Dermis blood vessel endothelial cell (primary cell): Measurements from ENCODE around the gene NSL1. TPM values are rescaled to one million over a fixed set of nuclear protein-coding genes. Genes with fewer than 3 reads are reported as not detected.

ENCODE experiments used
- DNase-seq: peaks from one replicate; pipeline ENCODE4 v3.0.0; 2010
- total RNA-seq: library from RNA; depleted of rRNA; stranded (reverse); fragments of >200 nt; gene quantifications from 2 replicates; pipeline ENCODE4 v1.2.3, GENCODE V29; 2014

Gene NSL1
- total RNA-seq, 1 donor from 2014 or later: 41.7 TPM

GRCh38 chr1:212683357-212683722, 108.2 kb downstream of the NSL1 start:
- no peak for DNase-seq

- DNase-seq: no peak
Observed at GRCh38 chr1:212680680-212681389, 110.7 kb downstream of the NSL1 start.

- no peak for DNase-seq
Observed at GRCh38 chr1:212678456-212679410, 112.8 kb downstream of the NSL1 start.

- no peak for DNase-seq
Observed at GRCh38 chr1:212677573-212677972, 114.0 kb downstream of the NSL1 start.

- DNase-seq: no peak
Observed at GRCh38 chr1:212677136-212677535, 114.4 kb downstream of the NSL1 start.

Other genes starting within 250 kb of the NSL1 start
- 1.4 and 6.0 TPM in 2 replicates for gene ATF3, start 183.0 kb downstream of the NSL1 start, total RNA-seq
- 1.7 and 2.4 TPM in 2 replicates for gene BATF3, start 91.9 kb downstream of the NSL1 start, total RNA-seq
- 7.8 and 12.1 TPM in 2 replicates for gene TATDN3, start 117 bp upstream of the NSL1 start, total RNA-seq
- not detected in 2 replicates for gene SPATA45, start 55.9 kb upstream of the NSL1 start, total RNA-seq
- gene FLVCR1, start 66.5 kb upstream of the NSL1 start, total RNA-seq: 15.6 and 16.2 TPM in 2 replicates
- gene VASH2, start 158.8 kb upstream of the NSL1 start, total RNA-seq: 0.17 and 0.19 TPM in 2 replicates
- 40.9 and 43.1 TPM in 2 replicates for gene ANGEL2, start 224.1 kb upstream of the NSL1 start, total RNA-seq